LNCaP clone FGC (cell line): ENCODE results near the gene SOS2.

Experiments
- DNase-seq: peaks from one replicate; pipeline ENCODE4 v3.0.0-alpha.2; 2011; ENCODE audit warnings: low read depth
- H3K4me3 ChIP-seq: 2 replicates; pipeline ENCODE4 v1.5.1; 2011; ENCODE audit warnings: mild to moderate bottlenecking, low read depth, low read length, control low read depth
- TF ChIP-seq, protein P1 (sequence below): IDR thresholded peaks from 2 replicates; pipeline ENCODE4 v1.5.1; 2012; ENCODE audit warnings: mild to moderate bottlenecking; ENCODE audit not compliant: control insufficient read depth, insufficient read depth; ENCODE audit errors: extremely low read depth

The SOS2 gene

DNA sequence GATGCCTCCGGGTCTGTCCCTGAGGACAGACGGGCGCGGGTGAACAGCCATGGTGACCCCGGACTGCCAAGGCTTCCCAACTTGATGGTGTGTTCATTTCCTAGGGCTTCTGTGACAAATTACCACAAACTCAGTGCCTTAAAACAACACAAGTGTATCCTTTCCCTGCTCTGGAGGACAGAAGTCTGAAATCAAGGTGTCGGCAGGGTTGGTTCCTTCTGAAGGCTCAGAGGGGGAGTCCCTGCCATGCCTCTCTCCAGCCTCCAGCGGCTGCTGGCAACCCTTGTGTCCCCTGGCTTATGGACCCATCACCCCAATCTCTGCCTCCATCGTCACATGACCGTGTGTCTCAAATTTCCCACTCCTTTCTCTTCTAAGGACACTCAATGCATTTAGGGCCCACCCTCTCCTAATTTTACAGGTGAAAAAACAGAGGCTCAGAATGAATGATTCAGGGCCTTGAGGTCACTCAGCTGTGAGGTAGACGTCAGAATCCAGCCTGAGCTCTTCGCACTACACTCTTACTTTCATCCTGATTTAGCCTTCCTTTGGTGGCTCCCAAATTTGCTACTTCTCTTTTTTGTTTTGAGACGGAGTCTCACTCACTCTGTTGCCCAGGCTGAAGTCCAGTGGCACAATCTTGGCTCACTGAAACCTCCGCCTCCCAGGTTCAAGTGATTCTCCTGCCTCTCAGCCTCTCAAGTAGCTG is 160.4 kb downstream of the SOS2 start:
- no peak overlapping the region for H3K4me3 ChIP-seq
- TF ChIP-seq, protein P1, sequence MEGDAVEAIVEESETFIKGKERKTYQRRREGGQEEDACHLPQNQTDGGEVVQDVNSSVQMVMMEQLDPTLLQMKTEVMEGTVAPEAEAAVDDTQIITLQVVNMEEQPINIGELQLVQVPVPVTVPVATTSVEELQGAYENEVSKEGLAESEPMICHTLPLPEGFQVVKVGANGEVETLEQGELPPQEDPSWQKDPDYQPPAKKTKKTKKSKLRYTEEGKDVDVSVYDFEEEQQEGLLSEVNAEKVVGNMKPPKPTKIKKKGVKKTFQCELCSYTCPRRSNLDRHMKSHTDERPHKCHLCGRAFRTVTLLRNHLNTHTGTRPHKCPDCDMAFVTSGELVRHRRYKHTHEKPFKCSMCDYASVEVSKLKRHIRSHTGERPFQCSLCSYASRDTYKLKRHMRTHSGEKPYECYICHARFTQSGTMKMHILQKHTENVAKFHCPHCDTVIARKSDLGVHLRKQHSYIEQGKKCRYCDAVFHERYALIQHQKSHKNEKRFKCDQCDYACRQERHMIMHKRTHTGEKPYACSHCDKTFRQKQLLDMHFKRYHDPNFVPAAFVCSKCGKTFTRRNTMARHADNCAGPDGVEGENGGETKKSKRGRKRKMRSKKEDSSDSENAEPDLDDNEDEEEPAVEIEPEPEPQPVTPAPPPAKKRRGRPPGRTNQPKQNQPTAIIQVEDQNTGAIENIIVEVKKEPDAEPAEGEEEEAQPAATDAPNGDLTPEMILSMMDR: no peak
- no peak for DNase-seq

DNA sequence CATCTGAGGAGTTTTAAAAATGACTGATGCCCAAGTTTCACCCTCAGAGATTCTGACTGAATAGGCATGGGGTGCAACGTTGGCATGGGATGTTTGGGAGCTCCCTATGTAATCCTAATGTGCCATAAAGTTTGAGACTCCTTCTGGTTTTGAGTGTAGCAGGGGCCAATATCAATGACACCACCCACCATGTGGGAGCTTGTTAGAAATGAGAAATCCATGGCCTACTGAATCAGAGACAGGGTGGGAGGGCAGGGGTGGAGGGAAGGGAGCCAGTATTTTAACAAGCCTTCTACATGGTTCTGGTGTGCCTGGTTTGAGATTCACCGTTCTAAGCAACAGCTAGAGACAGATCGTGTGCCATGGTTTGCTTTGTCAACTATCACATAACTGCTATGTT is 161.1 kb downstream of the SOS2 start:
- H3K4me3 ChIP-seq: no peak overlapping the region
- DNase-seq: no peak
- TF ChIP-seq, protein P1: no peak

DNA sequence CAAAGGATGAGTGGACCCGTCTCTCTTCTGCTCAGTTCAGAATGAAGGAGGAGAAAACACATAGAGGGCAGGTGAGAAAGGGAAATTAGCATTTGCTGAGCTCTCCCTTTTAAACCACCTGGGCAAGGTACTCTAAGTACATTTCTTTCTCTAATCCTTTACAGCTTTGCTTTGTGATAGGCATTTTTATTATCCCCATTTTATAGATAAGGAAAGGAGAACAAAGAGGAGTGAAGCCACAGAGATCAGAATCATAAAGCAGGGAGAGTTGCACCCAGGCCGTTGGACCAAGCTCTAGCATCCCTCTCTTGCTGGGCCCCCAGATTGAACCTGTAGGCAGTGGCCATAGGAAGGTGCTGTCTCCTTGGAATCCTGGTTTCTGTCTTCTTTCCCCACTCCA is 162.1 kb downstream of the SOS2 start:
- H3K4me3 ChIP-seq: no peak overlapping the region
- TF ChIP-seq, protein P1: no peak
- no peak for DNase-seq

DNA sequence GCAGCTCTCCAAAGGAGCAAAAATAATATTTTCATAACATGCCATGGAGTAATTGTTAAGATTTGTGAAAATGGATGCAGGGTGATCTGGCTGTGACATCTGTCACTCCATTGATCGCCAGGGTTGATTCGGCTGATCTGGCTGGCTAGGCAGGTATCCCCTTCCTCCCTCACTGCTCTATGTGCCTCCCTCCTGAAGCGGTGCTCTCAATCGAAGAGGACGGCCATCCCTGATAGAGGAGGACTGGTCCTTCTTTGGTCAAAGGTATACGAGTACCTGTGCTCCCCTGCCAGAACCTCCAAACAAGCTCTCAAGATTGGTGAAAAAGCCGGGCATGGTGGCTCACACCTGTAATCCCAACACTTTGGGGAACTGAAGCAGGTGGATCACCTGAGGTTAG is 162.9 kb downstream of the SOS2 start:
- TF ChIP-seq, protein P1: no peak
- H3K4me3 ChIP-seq: no peak overlapping the region
- DNase-seq: no peak

DNA sequence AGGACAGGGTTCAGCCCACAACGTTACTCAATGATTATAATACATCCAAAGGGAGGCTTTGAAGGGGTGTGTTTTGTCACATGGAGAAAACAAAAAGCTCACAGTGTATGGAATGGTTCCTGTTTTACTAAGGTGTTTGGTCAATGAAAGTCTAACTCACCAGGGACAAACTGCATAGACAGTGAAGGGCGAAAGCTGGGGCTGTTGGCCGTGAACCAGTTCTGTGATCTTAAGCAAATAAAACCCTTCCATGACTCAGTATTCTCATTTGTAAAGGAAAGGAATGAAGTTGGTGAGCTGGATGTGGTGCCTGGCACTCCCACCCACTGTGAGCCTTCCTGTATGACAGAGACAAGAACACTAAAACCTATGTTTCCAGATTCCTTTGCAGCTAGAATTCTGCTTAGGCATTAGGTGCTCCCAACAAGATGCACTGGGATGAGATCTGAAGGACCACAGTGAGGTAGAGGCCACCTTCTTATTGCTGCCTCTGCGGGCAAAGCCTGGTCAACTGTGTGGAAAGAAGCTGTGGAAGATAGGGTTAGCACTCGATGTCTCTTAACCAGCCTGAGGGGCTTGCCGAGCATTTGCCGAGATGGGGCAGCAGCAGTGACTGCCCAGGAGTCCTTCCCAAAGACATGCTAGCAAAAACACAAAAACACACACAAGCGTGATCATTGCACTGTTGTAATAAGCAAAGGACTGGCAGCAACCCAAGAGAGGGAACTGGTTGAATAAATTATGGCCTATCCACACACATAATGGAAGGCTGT is 163.5 kb downstream of the SOS2 start:
- no peak overlapping the region for H3K4me3 ChIP-seq
- TF ChIP-seq, protein P1: no peak
- DNase-seq: no peak
